ENCODE data around the gene RFESD.

DNA sequence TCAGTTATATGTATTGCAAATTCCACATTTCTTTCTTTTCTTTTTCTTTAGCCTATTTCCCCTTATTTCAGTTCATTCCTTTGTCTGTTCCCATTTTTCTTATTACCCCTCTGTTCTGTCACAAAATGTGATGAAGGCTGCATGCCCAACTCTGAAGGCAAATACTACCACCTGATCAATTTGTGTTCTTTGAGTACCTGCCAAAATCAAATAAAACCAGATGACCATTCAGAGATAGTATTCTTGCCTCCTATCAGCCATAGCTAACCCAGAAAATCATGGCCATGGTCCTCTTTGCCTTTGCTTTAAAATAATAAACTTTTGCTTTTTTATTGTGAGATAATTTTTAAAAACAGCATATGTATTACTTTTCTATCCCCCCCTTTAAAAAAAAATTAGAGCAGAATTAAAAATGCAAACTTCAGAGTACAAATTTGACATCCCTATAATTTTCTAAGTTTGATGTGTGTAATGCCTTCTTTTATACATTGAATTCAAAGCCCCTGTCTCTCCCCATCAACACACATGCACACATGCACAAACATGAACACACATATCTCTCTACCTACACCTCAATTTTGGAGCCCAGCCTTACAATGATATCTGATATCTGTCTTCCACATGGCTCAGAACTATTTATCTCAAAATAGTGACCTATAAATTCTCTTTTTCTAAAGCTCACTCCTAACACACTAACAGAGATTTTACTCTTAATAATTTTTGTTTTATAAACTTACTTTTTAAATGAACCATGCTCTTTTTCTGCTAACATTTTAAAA is 3.5 kb downstream of the RFESD start:
- TF ChIP-seq POLR2A (IDR thresholded peaks at IDR 0.05), result no peak
- TF ChIP-seq, protein P1, sequence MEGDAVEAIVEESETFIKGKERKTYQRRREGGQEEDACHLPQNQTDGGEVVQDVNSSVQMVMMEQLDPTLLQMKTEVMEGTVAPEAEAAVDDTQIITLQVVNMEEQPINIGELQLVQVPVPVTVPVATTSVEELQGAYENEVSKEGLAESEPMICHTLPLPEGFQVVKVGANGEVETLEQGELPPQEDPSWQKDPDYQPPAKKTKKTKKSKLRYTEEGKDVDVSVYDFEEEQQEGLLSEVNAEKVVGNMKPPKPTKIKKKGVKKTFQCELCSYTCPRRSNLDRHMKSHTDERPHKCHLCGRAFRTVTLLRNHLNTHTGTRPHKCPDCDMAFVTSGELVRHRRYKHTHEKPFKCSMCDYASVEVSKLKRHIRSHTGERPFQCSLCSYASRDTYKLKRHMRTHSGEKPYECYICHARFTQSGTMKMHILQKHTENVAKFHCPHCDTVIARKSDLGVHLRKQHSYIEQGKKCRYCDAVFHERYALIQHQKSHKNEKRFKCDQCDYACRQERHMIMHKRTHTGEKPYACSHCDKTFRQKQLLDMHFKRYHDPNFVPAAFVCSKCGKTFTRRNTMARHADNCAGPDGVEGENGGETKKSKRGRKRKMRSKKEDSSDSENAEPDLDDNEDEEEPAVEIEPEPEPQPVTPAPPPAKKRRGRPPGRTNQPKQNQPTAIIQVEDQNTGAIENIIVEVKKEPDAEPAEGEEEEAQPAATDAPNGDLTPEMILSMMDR (IDR thresholded peaks at IDR 0.05), result no peak

Measured in testis (tissue), 2 donors.